ENCODE data around the gene CSTF2. TPM values are rescaled to one million over a fixed set of nuclear protein-coding genes. Genes with fewer than 3 reads are reported as not detected.
A peak's percentile ranks its signal among the peaks of the same experiment; 100 is the strongest.
"Not testable (repeated sequence)": the region's sequence is repeated elsewhere in the genome, so short reads cannot be mapped to it uniquely, and the experiment has no call there.

The CSTF2 gene, protein sequence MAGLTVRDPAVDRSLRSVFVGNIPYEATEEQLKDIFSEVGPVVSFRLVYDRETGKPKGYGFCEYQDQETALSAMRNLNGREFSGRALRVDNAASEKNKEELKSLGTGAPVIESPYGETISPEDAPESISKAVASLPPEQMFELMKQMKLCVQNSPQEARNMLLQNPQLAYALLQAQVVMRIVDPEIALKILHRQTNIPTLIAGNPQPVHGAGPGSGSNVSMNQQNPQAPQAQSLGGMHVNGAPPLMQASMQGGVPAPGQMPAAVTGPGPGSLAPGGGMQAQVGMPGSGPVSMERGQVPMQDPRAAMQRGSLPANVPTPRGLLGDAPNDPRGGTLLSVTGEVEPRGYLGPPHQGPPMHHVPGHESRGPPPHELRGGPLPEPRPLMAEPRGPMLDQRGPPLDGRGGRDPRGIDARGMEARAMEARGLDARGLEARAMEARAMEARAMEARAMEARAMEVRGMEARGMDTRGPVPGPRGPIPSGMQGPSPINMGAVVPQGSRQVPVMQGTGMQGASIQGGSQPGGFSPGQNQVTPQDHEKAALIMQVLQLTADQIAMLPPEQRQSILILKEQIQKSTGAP
- total RNA-seq (2022) (41.5 and 44.9 TPM in 2 replicates), Bru-seq, nascent RNA (percentile 77 among the genes with signal in this experiment), BruChase-seq, experiment 1, labeled RNA remaining after a 2-hour chase (percentile 70 among the genes with signal in this experiment), BruChase-seq, experiment 2, labeled RNA remaining after a 6-hour chase (percentile 81 among the genes with signal in this experiment)
- long read RNA-seq, transcript CSTF2-201 (14 exons, 1,958 nt) = major isoform, 105 of 131 reads
- long read RNA-seq, partial matches to known transcripts = 8 of 131 reads
- long read RNA-seq, other reads (novel, unspliced or antisense) = 16 of 131 reads

DNA sequence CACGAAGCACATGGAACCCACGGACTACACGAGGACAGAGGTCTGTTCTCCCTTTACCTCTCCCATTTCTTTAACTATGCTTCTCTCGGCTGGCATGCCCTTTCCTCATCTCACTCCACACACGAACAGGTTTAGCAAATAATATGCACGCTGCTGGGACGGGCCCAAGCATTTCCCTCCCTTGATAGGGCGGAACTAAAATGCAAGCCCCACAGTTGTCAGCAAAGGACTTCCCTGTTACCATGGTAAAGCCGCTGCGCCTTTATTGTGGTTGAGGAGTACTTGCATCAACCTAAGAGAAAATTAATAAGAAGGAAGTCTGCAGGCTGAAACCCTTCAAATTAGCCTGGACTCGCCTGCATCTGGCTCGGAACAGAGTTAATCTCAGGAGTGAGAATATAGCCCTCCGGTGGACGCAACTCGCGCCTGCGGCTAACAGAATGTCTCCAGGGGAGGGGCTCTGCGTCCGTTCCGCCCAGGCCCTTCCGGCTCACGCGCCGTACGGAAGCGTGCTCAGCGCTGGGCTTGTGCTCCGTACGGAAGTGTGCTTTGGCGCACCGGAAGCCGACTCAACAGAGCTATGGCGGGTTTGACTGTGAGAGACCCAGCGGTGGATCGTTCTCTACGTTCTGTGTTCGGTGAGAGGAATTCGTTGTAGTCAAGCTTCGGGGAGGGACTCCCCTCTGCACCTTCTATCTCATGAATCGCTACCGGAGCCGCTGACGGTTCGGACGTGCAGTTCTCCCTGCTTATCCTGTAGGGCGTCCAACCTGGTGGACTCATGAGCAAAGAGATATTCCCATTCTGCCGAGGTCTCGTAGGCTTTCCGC, at the start of gene CSTF2:
Gene CSTF2 (plus strand): TSS at position 555 of the 830 bp plus-strand sequence. CDS start 26 bp downstream, at position 581.
- ChIA-PET CTCF (interaction anchor here (0.7 kb wide), 1 partner anchor 52 kb away, joined by 3 read pairs; no protein-coding TSS in a partner anchor), POLR2A (interaction anchor here (0.5 kb wide), 1 partner anchor 63 kb away, joined by 3 read pairs; no protein-coding TSS in a partner anchor)
- no peaks in the 10 kb centered on the region for H3K4me1 ChIP-seq
- TF ChIP-seq, protein P1, sequence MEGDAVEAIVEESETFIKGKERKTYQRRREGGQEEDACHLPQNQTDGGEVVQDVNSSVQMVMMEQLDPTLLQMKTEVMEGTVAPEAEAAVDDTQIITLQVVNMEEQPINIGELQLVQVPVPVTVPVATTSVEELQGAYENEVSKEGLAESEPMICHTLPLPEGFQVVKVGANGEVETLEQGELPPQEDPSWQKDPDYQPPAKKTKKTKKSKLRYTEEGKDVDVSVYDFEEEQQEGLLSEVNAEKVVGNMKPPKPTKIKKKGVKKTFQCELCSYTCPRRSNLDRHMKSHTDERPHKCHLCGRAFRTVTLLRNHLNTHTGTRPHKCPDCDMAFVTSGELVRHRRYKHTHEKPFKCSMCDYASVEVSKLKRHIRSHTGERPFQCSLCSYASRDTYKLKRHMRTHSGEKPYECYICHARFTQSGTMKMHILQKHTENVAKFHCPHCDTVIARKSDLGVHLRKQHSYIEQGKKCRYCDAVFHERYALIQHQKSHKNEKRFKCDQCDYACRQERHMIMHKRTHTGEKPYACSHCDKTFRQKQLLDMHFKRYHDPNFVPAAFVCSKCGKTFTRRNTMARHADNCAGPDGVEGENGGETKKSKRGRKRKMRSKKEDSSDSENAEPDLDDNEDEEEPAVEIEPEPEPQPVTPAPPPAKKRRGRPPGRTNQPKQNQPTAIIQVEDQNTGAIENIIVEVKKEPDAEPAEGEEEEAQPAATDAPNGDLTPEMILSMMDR (IDR thresholded peaks at IDR 0.05; ENCODE audit: insufficient read depth in 1 of 2, low read depth in 1 of 2, low read length in 1 of 2, severe bottlenecking in 1 of 2, unreplicated experiment in 1 of 2) = no peak
- BruUV-seq (replicated peaks) = no TSS peak
- peaks cover 22% of the 10 kb centered on the region for H3K36me3 Mint-ChIP-seq (ENCODE audit: insufficient read depth, unreplicated experiment)
- no peaks in the 10 kb centered on the region for H3K9me3 ChIP-seq
- peak within 1 kb of the TSS; percentile 50 for H3K4me3 ChIP-seq (ENCODE audit: low read depth, low read length)
- peak within 1 kb of the TSS; percentile 98 for H3K27ac Mint-ChIP-seq (ENCODE audit: unreplicated experiment)
- H3K4me1 Mint-ChIP-seq (ENCODE audit: low read depth, unreplicated experiment) = peaks cover 7% of the 10 kb centered on the region
- intact Hi-C loops (cut with micrococcal nuclease; ENCODE audit: unreplicated experiment) = loop anchor here (2.0 to 5.0 kb wide), 2 partner anchors 52 to 63 kb away; partner anchors contain the start of gene NOX1
- DNase-seq = peak; percentile 80
- H3K27me3 ChIP-seq (replicated peaks; ENCODE audit: control insufficient read depth, insufficient read depth, low read length) = no peaks in the 10 kb centered on the region
- H3K27me3 Mint-ChIP-seq (ENCODE audit: insufficient read depth, unreplicated experiment) = no peaks in the 10 kb centered on the region
- H3K36me3 ChIP-seq (ENCODE audit: control insufficient read depth, insufficient read depth, low read length) = no peaks in the 10 kb centered on the region; the same call in 1 of the 2 replicates
- no peaks in the 10 kb centered on the region for H3K9me3 Mint-ChIP-seq (ENCODE audit: unreplicated experiment)
- H3K4me3 Mint-ChIP-seq (ENCODE audit: unreplicated experiment) = peak within 1 kb of the TSS; percentile 98

DNA sequence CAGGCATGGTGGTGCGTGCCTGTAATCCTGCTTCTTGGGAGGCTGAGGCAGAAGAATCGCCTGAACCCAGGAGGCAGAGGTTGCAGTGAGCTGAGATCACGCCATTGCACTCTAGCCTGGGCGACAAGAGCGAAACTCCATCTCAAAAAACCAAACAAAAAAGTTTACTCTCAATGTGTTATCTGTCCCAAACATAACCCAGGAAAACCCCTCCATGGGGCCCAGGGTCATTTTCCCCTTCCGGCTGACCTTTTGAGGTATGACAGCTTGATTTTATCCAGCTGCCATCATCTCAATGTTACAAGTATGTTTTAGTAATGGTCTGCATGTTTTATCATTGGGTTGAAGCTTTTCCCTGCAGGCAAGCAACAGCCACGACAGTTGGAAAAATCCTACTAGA, 23.8 kb upstream of the CSTF2 start:
- H3K9me3 Mint-ChIP-seq (ENCODE audit: unreplicated experiment); H3K27ac Mint-ChIP-seq (ENCODE audit: unreplicated experiment); H3K9me3 ChIP-seq; H3K27me3 ChIP-seq (replicated peaks; ENCODE audit: control insufficient read depth, insufficient read depth, low read length); H3K36me3 Mint-ChIP-seq (ENCODE audit: insufficient read depth, unreplicated experiment); DNase-seq; H3K4me3 ChIP-seq (ENCODE audit: low read depth, low read length); H3K4me3 Mint-ChIP-seq (ENCODE audit: unreplicated experiment); BruUV-seq (replicated peaks); intact Hi-C loops (cut with micrococcal nuclease; ENCODE audit: unreplicated experiment); H3K36me3 ChIP-seq (ENCODE audit: control insufficient read depth, insufficient read depth, low read length); CTCF ChIA-PET; H3K27me3 Mint-ChIP-seq (ENCODE audit: insufficient read depth, unreplicated experiment); H3K4me1 ChIP-seq; POLR2A ChIA-PET; H3K4me1 Mint-ChIP-seq (ENCODE audit: low read depth, unreplicated experiment): not testable (repeated sequence)

DNA sequence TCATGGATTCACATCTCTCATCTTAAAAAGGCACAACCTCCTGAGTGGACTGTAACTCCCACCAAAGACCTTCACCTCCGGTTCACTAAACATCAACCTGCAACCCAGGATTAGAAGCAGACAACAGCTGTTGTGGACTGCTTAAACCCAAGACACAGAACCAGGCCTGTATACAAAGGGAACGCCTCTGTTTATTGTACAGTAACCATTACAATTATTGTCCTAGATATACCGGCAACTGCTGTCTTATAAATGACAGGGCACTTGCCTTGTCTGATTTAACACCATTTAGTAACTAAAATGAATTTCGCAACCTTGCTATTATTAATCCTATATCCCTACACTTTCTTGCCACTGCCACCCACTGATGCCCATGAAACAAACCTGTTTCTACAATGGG, 22.8 kb upstream of the CSTF2 start:
- Histone ChIP-seq H3K9me3 (no peaks in the 10 kb centered on the region), H3K27me3 (replicated peaks; ENCODE audit: control insufficient read depth, insufficient read depth, low read length) (no peaks in the 10 kb centered on the region), H3K4me1 (no peaks in the 10 kb centered on the region), H3K4me3 (ENCODE audit: low read depth, low read length) (no peak overlapping the region), H3K36me3 (ENCODE audit: control insufficient read depth, insufficient read depth, low read length) (no peaks in the 10 kb centered on the region)
- peaks cover 5% of the 10 kb centered on the region for H3K27me3 Mint-ChIP-seq (ENCODE audit: insufficient read depth, unreplicated experiment)
- no peaks in the 10 kb centered on the region for H3K9me3 Mint-ChIP-seq (ENCODE audit: unreplicated experiment)
- no peak for DNase-seq
- H3K36me3 Mint-ChIP-seq (ENCODE audit: insufficient read depth, unreplicated experiment) = no peaks in the 10 kb centered on the region
- BruUV-seq (replicated peaks) = no TSS peak
- ChIA-PET POLR2A (no interaction called here), CTCF (no interaction called here)
- intact Hi-C loops (cut with micrococcal nuclease; ENCODE audit: unreplicated experiment) = no loop called here
- no peaks in the 10 kb centered on the region for H3K4me1 Mint-ChIP-seq (ENCODE audit: low read depth, unreplicated experiment)
- no peak overlapping the region for H3K27ac Mint-ChIP-seq (ENCODE audit: unreplicated experiment)
- no peak overlapping the region for H3K4me3 Mint-ChIP-seq (ENCODE audit: unreplicated experiment)
- TF ChIP-seq, protein P1 (IDR thresholded peaks at IDR 0.05; ENCODE audit: insufficient read depth in 1 of 2, low read depth in 1 of 2, low read length in 1 of 2, severe bottlenecking in 1 of 2, unreplicated experiment in 1 of 2) = no peak
